HCT116 (cell line): ENCODE data around the gene NAT9.

Experiments
- CEBPB ChIP-seq: IDR thresholded peaks from 2 replicates; pipeline ENCODE4 v1.6.1; 2012; ENCODE audit warnings: low read depth
- EZH2 ChIP-seq: fragments of 200-600 bp; sonication (generic); IDR thresholded peaks from 2 replicates; pipeline ENCODE4 v1.6.1; 2017; ENCODE audit warnings: antibody characterized with exemption, mixed run types
- JUND ChIP-seq: IDR thresholded peaks from 2 replicates; pipeline ENCODE4 v1.6.1; 2012
- POLR2A ChIP-seq: IDR thresholded peaks from 2 replicates; pipeline ENCODE4 v1.7.0; 2011; ENCODE audit warnings: borderline replicate concordance; ENCODE audit not compliant: insufficient read depth, insufficient read length; ENCODE audit errors: extremely low read depth
- POLR2AphosphoS5 ChIP-seq: IDR thresholded peaks from 2 replicates; pipeline ENCODE4 v1.6.1; 2011; ENCODE audit warnings: mild to moderate bottlenecking, low read depth, low read length, moderate library complexity
- TCF7L2 ChIP-seq: IDR thresholded peaks from 2 replicates; pipeline ENCODE4 v1.7.0; 2011; ENCODE audit warnings: borderline replicate concordance, inconsistent platforms; ENCODE audit not compliant: insufficient read depth, insufficient read length; ENCODE audit errors: extremely low read depth
- YY1 ChIP-seq: IDR thresholded peaks from 2 replicates; pipeline ENCODE4 v1.6.1; 2011; ENCODE audit warnings: low read length, low read depth, moderate library complexity, mild to moderate bottlenecking; ENCODE audit not compliant: insufficient replicate concordance; ENCODE audit errors: extremely low read depth
- ZNF274 ChIP-seq: fragments of 200-500 bp; sonication (Bioruptor generic); IDR thresholded peaks from 2 replicates; pipeline ENCODE4 v1.6.1; 2014; ENCODE audit warnings: mild to moderate bottlenecking, low read depth, low read length, inconsistent platforms
- TF ChIP-seq, protein P1 (sequence below): IDR thresholded peaks from 2 replicates; pipeline ENCODE4 v1.6.1; 2012
- TF ChIP-seq, protein P2 (sequence below), 3 experiments: fragments of 200-600 bp in 1 of 3; sonication (generic) in 1 of 3; IDR thresholded peaks in 2 of 3; conservative IDR thresholded peaks in 1 of 3; 2 replicates each; pipeline ENCODE4 v1.5.1; 2012 to 2017; ENCODE audit warnings: low read depth in 2 of 3, low read length in 2 of 3, antibody characterized with exemption in 1 of 3, borderline replicate concordance in 1 of 3, control low read depth in 1 of 3, mild to moderate bottlenecking in 1 of 3, mixed read lengths in 1 of 3, mixed run types in 1 of 3, moderate library complexity in 1 of 3; ENCODE audit not compliant: insufficient read depth in 1 of 3
- TF ChIP-seq, protein P3 (sequence below): IDR thresholded peaks from 2 replicates; pipeline ENCODE4 v1.6.1; 2011; ENCODE audit warnings: mild to moderate bottlenecking, low read length, moderate library complexity; ENCODE audit not compliant: insufficient replicate concordance; ENCODE audit errors: extremely low read depth

DNA sequence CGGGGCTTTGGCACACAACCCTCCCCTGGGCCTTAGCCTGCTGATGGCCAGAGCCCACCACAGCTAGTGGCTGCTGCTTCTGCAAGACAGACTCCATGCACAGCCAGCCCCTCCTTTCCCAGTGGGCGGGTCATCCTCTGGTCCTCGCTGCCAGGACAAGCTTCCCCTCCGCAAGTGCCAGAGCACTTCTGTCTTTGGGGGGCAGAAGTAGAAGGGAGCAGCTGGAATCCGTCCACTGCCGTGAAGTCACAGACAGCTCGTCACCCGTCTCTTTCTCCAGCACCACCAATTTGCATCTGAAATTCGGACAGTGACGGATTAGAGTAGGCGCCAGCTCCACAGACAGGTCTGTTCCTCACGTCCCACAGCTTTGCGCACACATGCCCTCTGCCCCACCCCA is 31.3 kb upstream of the NAT9 start:
- TF ChIP-seq, protein P1, sequence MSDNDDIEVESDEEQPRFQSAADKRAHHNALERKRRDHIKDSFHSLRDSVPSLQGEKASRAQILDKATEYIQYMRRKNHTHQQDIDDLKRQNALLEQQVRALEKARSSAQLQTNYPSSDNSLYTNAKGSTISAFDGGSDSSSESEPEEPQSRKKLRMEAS, result no peak
- TF ChIP-seq, protein P2, sequence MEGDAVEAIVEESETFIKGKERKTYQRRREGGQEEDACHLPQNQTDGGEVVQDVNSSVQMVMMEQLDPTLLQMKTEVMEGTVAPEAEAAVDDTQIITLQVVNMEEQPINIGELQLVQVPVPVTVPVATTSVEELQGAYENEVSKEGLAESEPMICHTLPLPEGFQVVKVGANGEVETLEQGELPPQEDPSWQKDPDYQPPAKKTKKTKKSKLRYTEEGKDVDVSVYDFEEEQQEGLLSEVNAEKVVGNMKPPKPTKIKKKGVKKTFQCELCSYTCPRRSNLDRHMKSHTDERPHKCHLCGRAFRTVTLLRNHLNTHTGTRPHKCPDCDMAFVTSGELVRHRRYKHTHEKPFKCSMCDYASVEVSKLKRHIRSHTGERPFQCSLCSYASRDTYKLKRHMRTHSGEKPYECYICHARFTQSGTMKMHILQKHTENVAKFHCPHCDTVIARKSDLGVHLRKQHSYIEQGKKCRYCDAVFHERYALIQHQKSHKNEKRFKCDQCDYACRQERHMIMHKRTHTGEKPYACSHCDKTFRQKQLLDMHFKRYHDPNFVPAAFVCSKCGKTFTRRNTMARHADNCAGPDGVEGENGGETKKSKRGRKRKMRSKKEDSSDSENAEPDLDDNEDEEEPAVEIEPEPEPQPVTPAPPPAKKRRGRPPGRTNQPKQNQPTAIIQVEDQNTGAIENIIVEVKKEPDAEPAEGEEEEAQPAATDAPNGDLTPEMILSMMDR (IDR thresholded peaks at IDR 0.05 in 2 of 3, conservative IDR thresholded peaks at IDR 0.05 in 1 of 3; ENCODE audit: borderline replicate concordance in 1 of 3, insufficient read depth in 1 of 3, low read depth in 2 of 3, low read length in 2 of 3), result no peak
- TF ChIP-seq TCF7L2 (no peak), POLR2A (no peak), POLR2AphosphoS5 (no peak), JUND (no peak), YY1 (no peak), CEBPB (no peak), EZH2 (no peak), ZNF274 (no peak)
- TF ChIP-seq, protein P3, sequence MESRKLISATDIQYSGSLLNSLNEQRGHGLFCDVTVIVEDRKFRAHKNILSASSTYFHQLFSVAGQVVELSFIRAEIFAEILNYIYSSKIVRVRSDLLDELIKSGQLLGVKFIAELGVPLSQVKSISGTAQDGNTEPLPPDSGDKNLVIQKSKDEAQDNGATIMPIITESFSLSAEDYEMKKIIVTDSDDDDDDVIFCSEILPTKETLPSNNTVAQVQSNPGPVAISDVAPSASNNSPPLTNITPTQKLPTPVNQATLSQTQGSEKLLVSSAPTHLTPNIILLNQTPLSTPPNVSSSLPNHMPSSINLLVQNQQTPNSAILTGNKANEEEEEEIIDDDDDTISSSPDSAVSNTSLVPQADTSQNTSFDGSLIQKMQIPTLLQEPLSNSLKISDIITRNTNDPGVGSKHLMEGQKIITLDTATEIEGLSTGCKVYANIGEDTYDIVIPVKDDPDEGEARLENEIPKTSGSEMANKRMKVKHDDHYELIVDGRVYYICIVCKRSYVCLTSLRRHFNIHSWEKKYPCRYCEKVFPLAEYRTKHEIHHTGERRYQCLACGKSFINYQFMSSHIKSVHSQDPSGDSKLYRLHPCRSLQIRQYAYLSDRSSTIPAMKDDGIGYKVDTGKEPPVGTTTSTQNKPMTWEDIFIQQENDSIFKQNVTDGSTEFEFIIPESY, result no peak
